Inflammatory macrophage (primary cell): ENCODE measurements around the gene TKT.
A peak's percentile ranks its signal among the peaks of the same experiment; 100 is the strongest.
"Not testable (repeated sequence)": the region's sequence is repeated elsewhere in the genome, so short reads cannot be mapped to it uniquely, and the experiment has no call there.

Experiments used
- DNase-seq, 2 donors: peaks; one replicate each; pipeline ENCODE4 v3.0.0-alpha.2; 2020 to 2022
- total RNA-seq, 18 experiments: gene quantifications; one replicate each; lab custom pipeline; 2026; ENCODE audit warnings: mixed read lengths in 6 of 18, inconsistent platforms in 2 of 18; lab: John Stamatoyannopoulos, UW

Gene TKT, protein sequence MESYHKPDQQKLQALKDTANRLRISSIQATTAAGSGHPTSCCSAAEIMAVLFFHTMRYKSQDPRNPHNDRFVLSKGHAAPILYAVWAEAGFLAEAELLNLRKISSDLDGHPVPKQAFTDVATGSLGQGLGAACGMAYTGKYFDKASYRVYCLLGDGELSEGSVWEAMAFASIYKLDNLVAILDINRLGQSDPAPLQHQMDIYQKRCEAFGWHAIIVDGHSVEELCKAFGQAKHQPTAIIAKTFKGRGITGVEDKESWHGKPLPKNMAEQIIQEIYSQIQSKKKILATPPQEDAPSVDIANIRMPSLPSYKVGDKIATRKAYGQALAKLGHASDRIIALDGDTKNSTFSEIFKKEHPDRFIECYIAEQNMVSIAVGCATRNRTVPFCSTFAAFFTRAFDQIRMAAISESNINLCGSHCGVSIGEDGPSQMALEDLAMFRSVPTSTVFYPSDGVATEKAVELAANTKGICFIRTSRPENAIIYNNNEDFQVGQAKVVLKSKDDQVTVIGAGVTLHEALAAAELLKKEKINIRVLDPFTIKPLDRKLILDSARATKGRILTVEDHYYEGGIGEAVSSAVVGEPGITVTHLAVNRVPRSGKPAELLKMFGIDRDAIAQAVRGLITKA
- 191 to 627 (median 399) reads per million in 18 experiments for total RNA-seq

DNA sequence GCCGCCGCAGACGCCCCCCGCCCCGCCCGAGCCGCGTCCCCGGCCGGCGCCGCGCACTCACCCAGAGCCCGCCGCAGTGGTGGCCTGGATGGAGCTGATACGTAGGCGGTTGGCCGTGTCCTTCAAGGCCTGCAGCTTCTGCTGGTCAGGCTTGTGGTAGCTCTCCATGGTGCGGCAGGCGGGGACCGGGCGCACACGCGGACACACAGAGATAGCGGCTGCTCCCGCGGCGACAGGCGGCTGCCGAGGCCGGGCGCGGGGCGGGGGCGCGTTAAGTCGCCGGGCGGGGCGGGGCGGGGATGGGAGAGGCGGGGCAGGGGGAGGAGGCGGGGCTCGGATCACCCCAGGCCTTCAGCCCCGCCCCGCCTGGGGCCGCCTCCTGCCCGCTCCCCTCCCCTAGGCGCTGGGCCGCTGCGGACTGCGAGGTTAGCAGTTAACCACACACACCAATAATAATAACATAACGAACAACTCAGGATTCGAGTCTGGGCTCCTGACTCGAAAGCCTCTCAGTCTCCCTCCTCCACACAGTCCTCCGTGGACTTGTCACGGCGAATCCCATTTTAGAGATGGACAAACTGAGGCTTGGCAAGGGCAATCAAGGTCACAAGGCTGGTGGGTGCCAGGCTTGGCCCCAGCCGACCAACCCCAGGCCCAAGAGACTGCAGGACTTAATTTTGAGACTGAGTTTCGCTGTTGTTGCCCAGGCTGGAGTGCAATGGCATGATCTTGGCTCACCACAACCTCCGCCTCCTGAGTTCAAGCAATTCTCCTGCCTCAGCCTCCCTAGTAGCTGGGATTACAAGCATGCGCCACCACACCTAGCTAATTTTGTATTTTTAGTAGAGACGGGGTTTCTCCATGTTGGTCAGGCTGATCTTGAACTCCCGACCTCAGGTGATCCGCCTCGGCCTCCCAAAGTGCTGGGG, at the start of gene TKT:
TSS of gene TKT (minus strand) at position 248 of the 929 bp plus-strand sequence. CDS start at position 168, 80 bp downstream.
- peak; percentile 87 to 92 for DNase-seq

DNA sequence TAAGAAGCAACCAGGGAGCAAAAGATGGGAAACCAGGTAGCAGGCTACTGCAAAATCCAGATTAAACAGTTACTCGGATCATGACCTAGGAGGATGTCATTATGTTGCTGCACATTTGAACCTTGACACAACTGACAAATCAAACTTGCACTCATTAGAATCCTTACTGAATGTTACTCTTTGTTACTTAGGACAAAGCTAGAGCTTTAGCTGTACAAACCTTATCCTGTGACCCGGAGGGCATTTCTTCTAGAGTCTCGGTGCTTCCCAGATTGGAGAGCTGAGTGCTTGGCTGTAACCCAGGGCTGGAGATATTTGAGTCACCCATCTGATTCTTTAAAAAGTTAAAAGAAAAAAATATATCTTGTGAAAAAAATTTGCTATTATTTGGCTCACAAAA, 48.1 kb upstream of the TKT start:
- DNase-seq = no peak

DNA sequence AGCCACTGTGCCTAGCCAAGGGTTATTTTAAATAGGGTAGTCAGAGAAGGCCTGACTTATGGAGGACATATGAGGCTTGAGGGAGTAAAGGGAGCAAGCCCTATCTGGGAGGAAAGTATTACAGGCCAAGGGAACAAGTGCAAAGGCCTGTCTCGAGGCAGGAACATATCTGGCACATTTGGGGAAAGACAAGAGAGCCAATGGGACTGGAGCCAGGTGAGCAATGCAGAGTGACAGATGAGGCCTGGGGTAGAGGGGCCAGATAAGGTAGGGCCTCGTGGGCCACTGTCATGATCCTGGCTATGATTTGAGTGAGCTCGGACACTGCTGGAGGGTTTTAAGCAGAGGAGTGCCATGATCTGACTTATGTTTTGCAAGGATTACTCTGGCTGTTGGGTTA, 47.7 kb upstream of the TKT start:
- no peak for DNase-seq

DNA sequence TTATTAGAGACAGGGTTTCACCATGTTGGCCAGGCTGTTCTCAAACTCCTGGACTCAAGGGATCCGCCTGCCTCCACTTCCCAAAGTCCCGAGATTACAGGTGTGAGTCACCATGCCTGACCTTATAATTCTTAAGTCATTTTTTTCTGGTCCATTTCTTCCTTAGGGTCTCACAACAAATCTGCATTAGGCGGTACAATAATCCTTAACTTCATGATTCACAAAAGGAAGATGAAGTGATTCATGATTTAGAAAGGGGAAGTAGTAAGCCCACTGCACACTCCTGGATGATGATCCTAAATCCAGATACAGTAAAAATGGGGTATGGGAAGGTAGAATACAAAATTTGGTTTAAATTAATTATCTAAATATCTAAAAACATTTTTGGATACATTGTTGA, 45.0 kb upstream of the TKT start:
- no peak for DNase-seq

DNA sequence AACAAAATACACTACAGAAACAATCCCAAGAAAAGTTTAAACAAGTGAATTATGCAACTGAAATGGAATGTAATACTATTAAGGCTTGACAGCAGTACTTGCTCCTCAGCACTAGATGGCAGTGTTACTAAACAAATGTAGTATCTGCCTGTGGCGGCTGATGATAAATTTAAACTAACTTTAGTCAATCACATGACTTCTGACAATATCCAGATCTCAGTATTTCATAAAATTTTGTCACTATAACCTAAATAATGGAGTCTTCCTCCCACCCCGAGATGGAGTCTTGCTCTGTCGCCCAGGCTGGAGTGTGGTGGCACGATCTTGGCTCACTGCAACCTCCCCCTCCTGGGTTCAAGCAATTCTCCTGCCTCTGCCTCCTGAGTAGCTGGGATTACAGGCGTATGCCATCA, 43.8 kb upstream of the TKT start:
- DNase-seq = peak; percentile 60 to 64

DNA sequence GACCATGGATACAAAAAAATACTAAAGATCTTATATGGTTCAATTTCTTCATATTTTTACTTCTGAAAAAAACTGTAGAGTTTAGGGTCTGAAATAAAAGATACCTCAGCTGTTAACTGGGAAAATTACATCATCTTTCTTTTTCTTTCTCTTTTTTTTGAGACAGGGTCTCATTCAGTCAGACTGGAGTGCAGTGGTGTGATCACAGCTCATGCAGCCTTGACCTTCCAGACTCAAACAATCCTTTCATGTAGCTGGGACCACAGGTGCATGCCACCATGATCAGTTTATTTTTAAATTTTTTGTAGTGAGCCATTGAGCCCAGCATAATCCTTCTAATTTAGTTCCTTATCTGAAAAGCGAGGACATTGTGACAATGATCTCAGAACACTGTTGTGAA, 39.6 kb upstream of the TKT start:
- no peak for DNase-seq

DNA sequence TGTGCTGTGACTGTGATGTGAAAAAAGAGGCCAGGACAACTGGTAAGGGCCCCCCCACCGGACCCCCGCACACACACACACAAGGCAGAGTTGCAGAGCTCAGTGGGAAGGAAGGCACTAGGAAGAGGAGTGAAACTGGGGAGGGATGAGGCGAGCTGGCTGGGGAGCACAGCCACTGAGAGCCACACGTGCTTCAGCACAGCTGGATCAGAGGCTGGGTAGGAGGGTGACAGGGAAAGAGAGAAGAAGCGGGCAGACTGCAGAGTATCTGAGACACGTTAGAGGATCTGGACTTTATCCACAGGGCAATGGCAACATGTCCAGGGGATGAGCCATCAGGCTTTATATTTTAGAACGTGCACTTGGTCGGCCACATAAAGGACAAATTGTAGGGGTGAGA, 38.0 kb upstream of the TKT start:
- no peak for DNase-seq

DNA sequence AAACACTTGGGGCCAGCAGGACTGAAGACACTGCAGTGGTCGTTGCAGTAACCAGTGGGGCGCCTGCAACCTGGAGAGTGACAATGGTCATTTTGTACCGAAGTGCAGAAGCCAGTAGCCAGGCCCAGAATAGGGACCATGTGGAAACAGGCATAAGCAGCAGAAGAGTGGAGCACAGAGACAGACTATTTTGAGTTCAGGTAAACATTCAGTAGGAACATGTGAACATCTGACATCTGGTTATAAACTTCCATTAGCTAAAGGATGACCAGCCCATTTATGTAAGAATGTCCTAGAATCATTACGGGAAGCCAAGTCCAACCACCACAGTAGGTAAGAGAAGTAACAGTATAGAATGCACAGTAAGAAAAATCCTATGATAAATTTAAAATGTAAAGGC, 32.4 kb upstream of the TKT start:
- DNase-seq = no peak

DNA sequence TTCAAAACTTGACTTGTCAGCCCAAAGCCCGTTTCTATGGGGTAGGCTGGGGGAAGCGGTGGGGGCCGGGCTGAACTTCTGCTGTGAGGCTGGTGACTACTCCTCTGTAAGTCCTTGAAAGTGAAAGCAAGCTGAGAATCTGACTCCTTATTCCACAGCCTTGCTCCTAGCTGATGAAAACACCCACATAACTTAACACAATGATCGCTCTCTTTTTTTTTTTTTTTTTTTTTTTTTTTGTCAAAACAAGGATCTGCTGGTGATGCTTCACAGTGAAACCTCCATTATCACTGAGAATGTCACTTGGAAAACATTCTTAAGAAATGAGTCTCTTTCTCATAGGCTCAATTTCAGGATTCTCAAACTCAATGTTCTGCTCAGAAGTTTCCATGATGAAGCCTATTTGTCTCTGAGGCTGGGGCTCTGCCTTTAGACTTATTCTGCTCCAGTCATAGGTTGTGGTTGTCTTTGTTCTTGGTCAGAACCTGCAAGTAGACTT, 31.4 kb upstream of the TKT start:
- DNase-seq = peak; percentile 37 to 67

DNA sequence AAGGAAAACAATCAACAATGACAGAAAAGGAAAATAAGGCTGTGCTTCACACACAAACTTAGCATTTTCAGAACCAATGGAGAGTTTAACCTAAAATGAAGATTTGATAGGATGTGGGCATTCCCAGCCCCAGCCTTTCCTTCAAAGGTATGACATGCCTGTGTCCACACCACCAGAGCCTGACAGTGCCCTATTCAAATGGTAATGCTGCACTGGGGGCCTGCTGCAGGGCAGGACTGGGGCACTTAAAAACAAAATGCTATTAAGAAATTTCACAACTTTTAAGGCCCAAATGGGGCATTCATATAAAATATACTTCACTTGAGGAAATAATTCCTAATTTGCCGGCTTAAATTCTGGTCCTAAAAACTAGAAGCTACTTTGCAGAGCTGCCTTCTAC, 30.9 kb upstream of the TKT start:
- DNase-seq = no peak

DNA sequence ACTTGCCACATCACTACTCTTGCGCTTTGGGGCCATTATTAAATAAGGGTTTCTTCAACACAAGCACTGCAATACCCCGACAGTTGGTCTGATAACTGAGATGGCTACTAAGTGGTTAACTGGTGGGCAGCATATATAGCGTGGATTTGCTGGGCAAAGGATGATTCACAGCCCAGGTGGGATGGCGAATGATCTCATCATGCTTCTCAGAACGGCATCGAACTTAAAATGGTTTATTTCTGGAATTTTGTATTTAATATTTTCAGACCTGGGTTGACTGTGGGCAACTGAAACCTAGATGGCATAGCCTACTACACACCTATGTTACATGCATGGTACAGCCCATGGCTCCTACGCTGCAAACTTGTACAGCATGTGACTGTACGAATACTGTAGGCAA, 26.8 kb upstream of the TKT start:
- DNase-seq = no peak

DNA sequence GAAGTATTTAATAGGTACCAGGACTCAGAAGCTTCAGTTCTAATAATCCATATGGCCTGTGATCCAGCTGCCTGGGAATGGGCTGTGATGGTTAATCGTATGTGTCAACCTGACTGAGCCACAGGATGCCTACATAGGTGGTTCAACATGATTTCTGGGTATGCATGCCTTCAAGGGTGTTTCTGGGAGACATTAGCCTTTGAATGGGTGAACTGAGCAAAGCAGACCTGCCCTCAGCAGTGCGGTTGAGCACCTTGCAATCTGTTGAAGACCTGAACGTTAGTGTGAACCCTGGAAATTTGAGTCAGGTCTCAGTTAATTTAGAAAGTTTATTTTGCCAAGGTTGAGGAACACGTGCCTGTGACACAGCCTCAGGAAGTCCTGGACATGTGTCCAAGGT, 22.8 kb upstream of the TKT start:
- no peak for DNase-seq

DNA sequence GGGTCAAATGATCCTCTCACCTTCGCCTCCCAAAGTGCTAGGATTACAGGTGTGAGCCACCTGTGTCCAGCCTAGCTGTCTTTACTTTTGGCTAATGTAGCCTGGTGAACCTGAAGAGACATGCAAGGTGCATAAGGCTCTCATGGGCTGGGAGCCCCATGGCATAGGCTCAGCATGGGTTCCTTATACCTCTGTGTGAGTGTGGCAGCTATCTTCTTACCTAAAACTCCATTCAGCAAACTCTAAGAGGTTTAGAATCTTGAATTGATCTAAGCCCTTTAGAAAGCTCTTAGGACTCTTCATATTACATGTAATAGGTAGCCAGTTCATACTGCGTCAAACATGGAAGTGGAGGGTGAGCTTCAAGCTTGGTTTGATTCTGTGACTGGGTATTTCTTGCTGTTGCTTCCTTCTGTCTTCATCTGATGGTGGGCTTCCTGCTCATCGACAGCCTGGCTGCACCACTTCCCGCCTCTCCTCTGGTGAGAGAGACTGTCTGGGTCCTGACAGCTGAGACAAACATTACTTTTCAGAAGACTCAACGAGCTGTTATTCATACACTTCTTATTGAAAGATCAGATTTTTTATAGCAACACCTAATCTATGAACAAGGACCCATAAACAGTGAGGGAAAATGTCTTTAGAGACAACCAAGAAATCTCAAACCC, 19.2 kb upstream of the TKT start:
- no peak for DNase-seq

DNA sequence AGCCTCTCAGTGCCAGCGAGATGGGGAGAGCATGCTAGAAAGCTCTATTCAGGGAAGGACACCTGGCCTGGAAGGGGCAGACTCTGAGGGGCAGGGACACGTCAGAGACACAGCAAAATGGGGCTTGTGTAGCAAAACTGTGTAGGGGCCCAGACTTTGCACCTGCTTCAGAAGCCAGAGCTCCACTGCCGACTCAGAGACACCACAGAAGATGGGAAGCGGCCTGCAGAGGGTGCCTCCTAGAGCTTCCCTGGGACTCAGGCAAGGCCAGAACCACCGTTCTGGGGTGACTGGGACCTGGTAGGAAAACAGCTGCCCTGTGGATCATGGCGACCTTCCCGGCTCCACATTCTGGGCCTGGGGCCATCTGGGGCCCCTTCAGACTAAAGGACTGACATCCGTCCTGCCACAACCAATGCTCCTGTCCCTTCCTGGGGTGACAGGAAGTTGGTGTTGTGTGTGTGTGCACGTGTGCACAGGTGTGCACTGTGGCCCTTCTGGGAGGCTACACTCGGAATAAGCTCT, 17.4 kb upstream of the TKT start:
- no peak for DNase-seq

DNA sequence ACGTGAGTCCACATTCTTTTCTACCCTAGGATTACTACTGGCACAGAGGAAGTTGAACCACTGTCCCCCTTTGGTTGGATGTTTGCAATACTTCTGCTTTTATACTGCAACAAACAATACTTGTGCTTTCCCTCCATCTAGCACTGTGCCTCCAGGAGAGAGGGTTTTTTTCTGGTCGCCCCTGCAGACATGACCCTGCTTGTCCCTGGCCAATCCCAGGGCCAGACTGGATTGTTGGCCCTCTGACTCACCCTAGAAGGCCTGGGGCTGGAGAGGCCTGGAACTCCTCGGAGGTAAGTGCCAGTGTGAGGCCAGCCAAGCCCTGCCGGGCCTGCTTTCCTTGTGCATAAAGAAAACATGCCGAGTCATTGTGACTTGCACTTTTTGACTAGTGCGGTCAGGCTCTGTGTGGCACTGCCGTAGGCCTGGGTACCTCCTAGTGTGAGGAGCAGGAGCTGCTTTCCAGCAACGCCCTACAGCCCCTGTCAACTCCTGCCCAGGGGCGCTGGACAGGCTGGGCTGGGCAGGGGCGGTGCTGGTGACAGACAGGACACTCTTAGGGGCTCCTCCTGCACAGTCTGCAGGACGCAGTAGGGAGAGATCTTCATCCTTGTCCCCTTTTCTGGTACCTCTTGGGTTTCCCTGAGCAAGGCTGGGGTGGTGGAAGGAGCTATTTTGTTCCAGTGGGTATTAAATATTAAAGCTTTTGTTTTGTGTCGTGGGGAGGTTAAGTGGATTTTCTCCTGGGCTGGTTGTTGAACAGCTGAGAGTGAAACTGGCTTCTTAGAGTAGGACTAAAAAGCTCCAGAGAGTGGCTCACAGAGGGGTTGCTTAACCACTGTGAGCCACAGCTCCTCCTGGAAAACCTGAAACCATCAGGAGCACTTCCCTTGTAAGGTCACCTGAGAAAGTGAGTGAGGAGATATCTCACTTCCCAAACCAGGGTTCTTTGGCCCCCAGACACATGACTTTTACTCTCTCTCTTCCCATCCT, 14.4 kb upstream of the TKT start:
- DNase-seq = peak; percentile 88 to 91

DNA sequence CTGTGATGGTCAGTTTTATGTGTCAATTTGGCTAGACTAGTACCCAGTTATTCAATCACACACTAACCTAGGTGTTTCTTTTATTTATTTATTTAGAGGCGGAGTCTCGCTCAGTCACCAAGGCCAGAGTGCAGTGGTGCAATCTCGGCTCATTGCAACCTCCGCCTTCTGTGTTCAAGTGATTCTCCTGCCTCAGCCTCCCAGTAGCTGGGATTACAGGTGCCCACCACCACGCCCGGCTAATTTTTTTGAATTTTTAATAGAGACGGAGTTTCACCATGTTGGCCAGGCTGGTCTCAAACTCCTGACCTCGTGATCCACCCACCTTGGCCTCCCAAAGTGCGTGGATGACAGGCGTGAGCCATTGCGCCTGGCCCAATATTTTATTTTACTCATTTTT, 13.4 kb upstream of the TKT start:
- not testable (repeated sequence) for DNase-seq

DNA sequence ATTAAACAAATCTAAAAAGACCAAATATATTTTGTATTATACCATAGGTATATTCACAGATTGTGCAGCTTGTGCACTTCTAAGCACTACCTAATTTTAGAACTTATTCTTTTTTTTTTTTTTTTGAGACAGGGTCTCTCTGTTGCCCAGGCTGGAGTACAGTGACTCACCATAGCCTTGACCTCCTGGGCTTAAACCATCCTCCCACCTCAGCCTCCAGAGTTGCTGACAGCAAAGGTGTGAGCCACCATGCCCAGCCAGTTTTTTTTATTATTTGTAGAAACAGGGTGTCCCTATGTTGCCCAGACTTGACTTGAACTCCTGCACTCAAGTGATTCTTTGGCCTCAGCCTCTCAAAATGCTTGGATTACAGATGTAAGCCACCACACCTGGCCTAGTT, 11.9 kb upstream of the TKT start:
- no peak for DNase-seq

DNA sequence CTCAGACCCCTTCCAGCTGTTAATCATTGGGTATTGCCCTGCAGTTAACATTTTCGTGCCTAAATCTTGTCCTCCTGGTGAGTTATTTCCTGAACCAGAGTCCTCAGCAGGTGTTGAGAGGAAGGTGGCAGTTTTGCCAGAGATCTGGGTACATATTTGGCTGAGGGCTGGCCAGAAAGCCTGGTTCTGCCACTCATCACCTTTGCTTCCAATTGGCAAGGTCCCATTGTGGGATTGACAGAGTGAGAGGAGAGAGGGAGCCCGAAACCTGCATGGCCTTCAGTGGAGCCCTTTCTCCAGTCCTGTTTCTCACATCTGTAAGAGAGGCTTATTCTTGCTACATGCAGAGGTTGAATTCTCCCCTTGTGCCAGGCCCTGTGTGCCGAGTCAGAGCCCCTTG, 8.9 kb upstream of the TKT start:
- no peak for DNase-seq

DNA sequence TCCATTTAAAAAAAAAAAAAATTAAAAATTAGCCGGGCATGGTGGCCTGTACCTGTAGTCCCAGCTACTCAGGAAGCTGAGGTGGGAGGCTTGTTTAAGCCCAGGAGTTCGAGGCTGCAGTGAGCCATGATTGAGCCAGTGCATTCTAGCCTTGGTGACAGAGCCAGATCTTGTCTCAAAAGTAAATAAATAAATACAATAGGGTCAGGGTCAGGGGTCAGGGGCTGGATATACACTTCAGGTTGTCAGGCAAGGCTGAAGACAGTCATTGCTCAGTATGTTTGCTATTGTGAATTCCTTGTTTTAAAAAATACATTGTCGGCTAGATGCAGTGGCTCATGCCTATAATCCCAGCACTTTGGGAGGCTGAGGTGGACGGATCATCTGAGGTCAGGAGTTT, 8.1 kb upstream of the TKT start:
- DNase-seq = no peak

DNA sequence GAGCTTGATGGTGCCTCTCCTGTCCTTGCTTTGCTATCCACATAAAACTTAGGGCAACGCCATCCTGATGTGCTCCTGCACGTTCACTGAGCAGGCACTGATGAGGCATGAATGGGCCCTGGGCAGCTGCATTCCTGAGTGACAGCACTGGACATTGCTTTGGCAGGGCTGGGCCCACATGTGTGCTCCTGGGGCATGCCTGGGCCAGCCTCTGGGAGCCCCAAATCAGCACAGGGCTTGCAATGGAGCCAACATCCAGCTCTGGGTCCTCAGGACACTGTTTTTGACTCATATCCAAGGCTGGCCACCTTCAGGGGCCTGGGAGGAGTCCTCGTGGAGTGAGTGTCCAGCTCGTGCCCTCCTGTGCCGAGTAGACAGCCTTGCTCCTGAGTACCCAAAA, 5.9 kb upstream of the TKT start:
- DNase-seq = no peak

DNA sequence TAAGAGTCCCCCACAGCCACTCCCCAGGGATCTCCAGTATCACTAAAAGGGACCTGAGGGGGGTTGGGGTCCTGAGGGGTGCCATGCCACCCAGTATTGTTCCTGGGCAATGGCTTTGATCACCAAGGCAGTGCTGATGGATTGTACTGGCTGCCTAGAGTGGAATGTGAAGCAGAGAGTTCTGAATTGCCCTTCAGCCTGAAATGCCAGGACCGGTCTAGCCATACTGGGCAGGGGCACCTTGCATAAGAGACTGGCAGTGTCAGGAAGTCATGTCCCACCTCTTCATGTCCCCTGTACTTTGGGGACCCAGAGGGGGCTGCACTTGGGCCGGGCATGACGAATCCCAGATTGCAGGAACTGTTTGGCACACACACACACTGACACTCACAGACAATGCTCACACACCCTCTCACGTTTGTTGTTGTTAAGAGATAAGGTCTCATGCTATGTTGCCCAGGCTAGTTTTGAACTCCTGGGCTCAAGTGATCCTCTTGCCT, 4.5 kb upstream of the TKT start:
- no peak for DNase-seq
